ENCODE data around the gene ITGAD. TPM values are rescaled to one million over a fixed set of nuclear protein-coding genes. Genes with fewer than 3 reads are reported as not detected.
A peak's percentile ranks its signal among the peaks of the same experiment; 100 is the strongest.

Gene ITGAD
- total and polyA plus RNA-seq, 10 donors, result 1.2 to 25.8 (median 17.2) TPM

GRCh38 chr16:31474173-31474714 is 81.1 kb downstream of the ITGAD start:
- TF ChIP-seq POLR2AphosphoS5 (IDR thresholded peaks at IDR 0.05), result no peak
- no peak for TF ChIP-seq CTCF (IDR thresholded peaks at IDR 0.05 in 8 of 11, conservative IDR thresholded peaks at IDR 0.05 in 3 of 11)
- no peak for TF ChIP-seq POLR2A (IDR thresholded peaks at IDR 0.05)
- peaks cover 0 to 65% (median 17%) of the 10 kb centered on the region in 7 donors for H3K27me3 ChIP-seq (replicated peaks in 1 of 7)
- peaks cover 0 to 50% (median 0%) of the 10 kb centered on the region in 6 donors for H3K36me3 ChIP-seq
- H3K4me3 ChIP-seq, result no peak overlapping the region
- intact Hi-C loops (cut with DNase I; ENCODE audit: low total_unique reads), result no loop called here
- DNase-seq, result peak; percentile 64
- WGBS, 5 donors, result 75 to 95% (median 84%) methylated on average over 11 to 12 of the region's 12 CpGs
- no peaks in the 10 kb centered on the region for H3K9me3 ChIP-seq
- H3K4me1 ChIP-seq, result peaks cover 9 to 75% (median 44%) of the 10 kb centered on the region in 6 donors
- H3K27ac ChIP-seq, result no peak overlapping the region

GRCh38 chr16:31474773-31475738 is 81.9 kb downstream of the ITGAD start:
- WGBS, 5 donors, result 88 to 94% (median 89%) methylated on average over 12 of the region's 12 CpGs
- Histone ChIP-seq H3K4me1 (peaks cover 9 to 75% (median 44%) of the 10 kb centered on the region in 6 donors), H3K27ac (no peak overlapping the region), H3K4me3 (no peak overlapping the region), H3K36me3 (peaks cover 0 to 50% (median 0%) of the 10 kb centered on the region in 6 donors), H3K27me3 (replicated peaks in 1 of 7) (peaks cover 0 to 73% (median 17%) of the 10 kb centered on the region in 7 donors), H3K9me3 (no peaks in the 10 kb centered on the region)
- intact Hi-C loops (cut with DNase I; ENCODE audit: low total_unique reads), result no loop called here
- TF ChIP-seq CTCF (IDR thresholded peaks at IDR 0.05 in 8 of 11, conservative IDR thresholded peaks at IDR 0.05 in 3 of 11), result no peak
- no peak for TF ChIP-seq POLR2A (IDR thresholded peaks at IDR 0.05)
- no peak for TF ChIP-seq POLR2AphosphoS5 (IDR thresholded peaks at IDR 0.05)
- DNase-seq, result no peak

GRCh38 chr16:31475946-31476302 is 82.8 kb downstream of the ITGAD start:
- DNase-seq, result peak; percentile 78
- Histone ChIP-seq H3K36me3 (peaks cover 0 to 50% (median 0%) of the 10 kb centered on the region in 6 donors), H3K27ac (peak overlapping the region in 2 of 8 donors; percentile 75 to 84), H3K4me3 (peak overlapping the region in 4 of 8 donors; percentile 52 to 80 (median 60)), H3K27me3 (replicated peaks in 1 of 7) (peaks cover 0 to 72% (median 17%) of the 10 kb centered on the region in 7 donors), H3K9me3 (no peaks in the 10 kb centered on the region), H3K4me1 (peaks cover 11 to 81% (median 49%) of the 10 kb centered on the region in 6 donors)
- intact Hi-C loops (cut with DNase I; ENCODE audit: low total_unique reads), result no loop called here
- WGBS, 5 donors, result 75 to 94% (median 87%) methylated on average over 26 of the region's 26 CpGs
- no peak for TF ChIP-seq POLR2A (IDR thresholded peaks at IDR 0.05)
- no peak for TF ChIP-seq CTCF (IDR thresholded peaks at IDR 0.05 in 8 of 11, conservative IDR thresholded peaks at IDR 0.05 in 3 of 11)
- TF ChIP-seq POLR2AphosphoS5 (IDR thresholded peaks at IDR 0.05), result no peak

Other genes with a start within 250 kb of the ITGAD start
- gene PRSS36, start 243.3 kb upstream of the ITGAD start, total RNA-seq, result 1 to 10 TPM in 4 of 7 donors, under 1 TPM in 2, not detected in 1; 0.70 to 2.0 (median 1.3) TPM
- 1 to 10 TPM; 1.5 to 2.6 (median 2.0) TPM for gene PRSS36, start 243.3 kb upstream of the ITGAD start, polyA plus RNA-seq
- 100 to 1,000 TPM; 119 to 474 (median 284) TPM for gene FUS, start 213.2 kb upstream of the ITGAD start, total RNA-seq
- gene FUS, start 213.2 kb upstream of the ITGAD start, polyA plus RNA-seq, result 100 to 1,000 TPM; 225 to 694 (median 516) TPM
- 100 to 1,000 TPM in 2 of 7 donors, 10 to 100 TPM in 5; 68.0 to 135 (median 90.1) TPM for gene PYCARD, start 190.6 kb upstream of the ITGAD start, total RNA-seq
- 100 to 1,000 TPM; 109 to 117 (median 114) TPM for gene PYCARD, start 190.6 kb upstream of the ITGAD start, polyA plus RNA-seq
- under 1 TPM in 4 of 7 donors, not detected in 3; 0.05 to 0.26 (median 0.15) TPM for gene TRIM72, start 179.2 kb upstream of the ITGAD start, total RNA-seq
- gene TRIM72, start 179.2 kb upstream of the ITGAD start, polyA plus RNA-seq, result under 1 TPM; 0.06 to 0.15 (median 0.09) TPM
- gene PYDC1, start 176.2 kb upstream of the ITGAD start, total RNA-seq, result not detected
- gene PYDC1, start 176.2 kb upstream of the ITGAD start, polyA plus RNA-seq, result 1 to 10 TPM in 1 of 3 donors, under 1 TPM in 1, not detected in 1; 0.72 to 2.7 TPM
- gene ITGAM, start 133.4 kb upstream of the ITGAD start, total RNA-seq, result 100 to 1,000 TPM in 2 of 7 donors, 10 to 100 TPM in 5; 38.5 to 154 (median 77.7) TPM
- gene ITGAM, start 133.4 kb upstream of the ITGAD start, polyA plus RNA-seq, result 10 to 100 TPM in 2 of 3 donors, 1 to 10 TPM in 1; 4.3 to 14.9 (median 11.8) TPM
- gene ITGAX, start 38.2 kb upstream of the ITGAD start, total RNA-seq, result 100 to 1,000 TPM in 5 of 7 donors, 10 to 100 TPM in 2; 52.1 to 330 (median 161) TPM
- 10 to 100 TPM in 2 of 3 donors, 1 to 10 TPM in 1; 8.9 to 45.5 (median 30.5) TPM for gene ITGAX, start 38.2 kb upstream of the ITGAD start, polyA plus RNA-seq
- gene COX6A2, start 35.0 kb downstream of the ITGAD start, total RNA-seq, result not detected
- under 1 TPM in 2 of 3 donors, not detected in 1; 0.79 to 0.80 TPM for gene COX6A2, start 35.0 kb downstream of the ITGAD start, polyA plus RNA-seq
- 1 to 10 TPM in 2 of 7 donors, under 1 TPM in 5; 0.52 to 1.7 (median 0.69) TPM for gene ZNF843, start 49.5 kb downstream of the ITGAD start, total RNA-seq
- under 1 TPM; 0.10 to 0.15 (median 0.12) TPM for gene ZNF843, start 49.5 kb downstream of the ITGAD start, polyA plus RNA-seq
- gene ARMC5, start 66.2 kb downstream of the ITGAD start, total RNA-seq, result 10 to 100 TPM in 6 of 7 donors, 1 to 10 TPM in 1; 9.2 to 13.9 (median 11.7) TPM
- 10 to 100 TPM in 2 of 3 donors, 1 to 10 TPM in 1; 8.8 to 23.5 (median 16.2) TPM for gene ARMC5, start 66.2 kb downstream of the ITGAD start, polyA plus RNA-seq
- gene TGFB1I1, start 78.8 kb downstream of the ITGAD start, total RNA-seq, result 10 to 100 TPM; 17.6 to 69.0 (median 36.4) TPM
- gene TGFB1I1, start 78.8 kb downstream of the ITGAD start, polyA plus RNA-seq, result 10 to 100 TPM; 10.7 to 23.6 (median 13.5) TPM
- 1 to 10 TPM in 1 of 7 donors, under 1 TPM in 3, not detected in 3; 0.17 to 1.2 (median 0.53) TPM for gene SLC5A2, start 89.8 kb downstream of the ITGAD start, total RNA-seq
- gene SLC5A2, start 89.8 kb downstream of the ITGAD start, polyA plus RNA-seq, result 1 to 10 TPM; 1.3 to 2.3 (median 1.7) TPM
- 10 to 100 TPM; 43.1 to 73.3 (median 51.4) TPM for gene RUSF1, start 115.1 kb downstream of the ITGAD start, total RNA-seq
- gene RUSF1, start 115.1 kb downstream of the ITGAD start, polyA plus RNA-seq, result 10 to 100 TPM; 36.6 to 64.8 (median 42.6) TPM
- gene AHSP, start 134.6 kb downstream of the ITGAD start, total RNA-seq, result 10 to 100 TPM in 4 of 7 donors, 1 to 10 TPM in 2, under 1 TPM in 1; 0.86 to 94.3 (median 13.6) TPM
- 1 to 10 TPM in 2 of 3 donors, under 1 TPM in 1; 0.76 to 5.1 (median 1.6) TPM for gene AHSP, start 134.6 kb downstream of the ITGAD start, polyA plus RNA-seq